Measurements from ENCODE around the gene GPC4. TPM values are rescaled to one million over a fixed set of nuclear protein-coding genes. Genes with fewer than 3 reads are reported as not detected.

The GPC4 gene
- total and polyA plus RNA-seq, 8 donors: 3.0 to 15.3 (median 8.3) TPM

DNA sequence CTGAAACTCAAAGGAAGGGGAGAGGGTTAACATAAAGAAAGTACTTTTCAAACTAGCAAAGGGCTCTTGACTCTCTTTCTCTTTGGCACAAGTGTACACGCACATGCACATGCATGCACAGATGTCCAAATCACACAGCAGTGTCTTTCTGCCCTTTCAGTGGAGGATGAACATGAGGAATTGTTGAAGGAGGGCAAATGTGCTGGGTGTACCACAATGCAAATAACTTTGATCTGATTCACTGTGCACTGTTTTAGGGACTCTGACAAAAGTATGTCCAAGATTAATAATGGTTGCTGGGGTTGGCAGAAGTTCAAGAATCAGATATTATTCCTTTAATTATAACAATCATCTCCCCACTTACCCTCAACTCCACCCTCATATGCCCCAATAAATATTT, 93.8 kb downstream of the GPC4 start:
- ATAC-seq (no peak), FAIRE-seq (no peak), DNase-seq (no peak)
- no peaks in the 10 kb centered on the region for H3K4me1 ChIP-seq
- no peaks in the 10 kb centered on the region for H3K36me3 ChIP-seq
- TF ChIP-seq, protein P1, sequence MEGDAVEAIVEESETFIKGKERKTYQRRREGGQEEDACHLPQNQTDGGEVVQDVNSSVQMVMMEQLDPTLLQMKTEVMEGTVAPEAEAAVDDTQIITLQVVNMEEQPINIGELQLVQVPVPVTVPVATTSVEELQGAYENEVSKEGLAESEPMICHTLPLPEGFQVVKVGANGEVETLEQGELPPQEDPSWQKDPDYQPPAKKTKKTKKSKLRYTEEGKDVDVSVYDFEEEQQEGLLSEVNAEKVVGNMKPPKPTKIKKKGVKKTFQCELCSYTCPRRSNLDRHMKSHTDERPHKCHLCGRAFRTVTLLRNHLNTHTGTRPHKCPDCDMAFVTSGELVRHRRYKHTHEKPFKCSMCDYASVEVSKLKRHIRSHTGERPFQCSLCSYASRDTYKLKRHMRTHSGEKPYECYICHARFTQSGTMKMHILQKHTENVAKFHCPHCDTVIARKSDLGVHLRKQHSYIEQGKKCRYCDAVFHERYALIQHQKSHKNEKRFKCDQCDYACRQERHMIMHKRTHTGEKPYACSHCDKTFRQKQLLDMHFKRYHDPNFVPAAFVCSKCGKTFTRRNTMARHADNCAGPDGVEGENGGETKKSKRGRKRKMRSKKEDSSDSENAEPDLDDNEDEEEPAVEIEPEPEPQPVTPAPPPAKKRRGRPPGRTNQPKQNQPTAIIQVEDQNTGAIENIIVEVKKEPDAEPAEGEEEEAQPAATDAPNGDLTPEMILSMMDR (IDR thresholded peaks at IDR 0.05): no peak
- H3K27ac ChIP-seq: no peak overlapping the region
- 74 to 86% methylated on average over 1 of the region's 1 CpG for WGBS, 2 donors
- no peak overlapping the region for H3K4me3 ChIP-seq
- intact Hi-C loops (cut with DNase I): no loop called here
- no peaks in the 10 kb centered on the region for H3K27me3 ChIP-seq
- H3K9me3 ChIP-seq: no peaks in the 10 kb centered on the region

DNA sequence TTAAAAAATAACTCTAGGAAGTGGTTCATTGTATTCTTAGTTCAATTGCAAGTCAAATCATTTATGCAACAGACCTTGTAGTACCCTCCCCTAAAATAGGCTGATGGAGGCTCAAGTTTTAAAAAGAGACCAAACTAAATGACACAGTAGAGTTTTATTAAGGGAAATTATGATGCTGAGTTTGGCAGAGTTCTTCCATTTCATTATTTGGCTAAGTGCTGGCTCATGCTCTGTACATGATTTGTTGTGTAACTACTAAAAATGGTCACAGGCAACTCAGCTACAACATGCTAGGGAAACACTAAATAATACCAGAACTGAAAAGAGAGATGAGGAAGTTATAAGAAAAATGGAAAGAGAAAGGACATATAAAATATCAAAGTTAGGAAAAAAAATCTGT, 101.0 kb downstream of the GPC4 start:
- peaks cover 0 to 3% (median 0%) of the 10 kb centered on the region in 4 donors for H3K27me3 ChIP-seq
- intact Hi-C loops (cut with DNase I): no loop called here
- no peak overlapping the region for H3K4me3 ChIP-seq
- no peaks in the 10 kb centered on the region for H3K4me1 ChIP-seq
- H3K27ac ChIP-seq: no peak overlapping the region
- DNase-seq (no peak), FAIRE-seq (peak; percentile 51), ATAC-seq (no peak)
- TF ChIP-seq, protein P1 (IDR thresholded peaks at IDR 0.05): no peak
- H3K36me3 ChIP-seq: no peaks in the 10 kb centered on the region
- H3K9me3 ChIP-seq: no peaks in the 10 kb centered on the region

DNA sequence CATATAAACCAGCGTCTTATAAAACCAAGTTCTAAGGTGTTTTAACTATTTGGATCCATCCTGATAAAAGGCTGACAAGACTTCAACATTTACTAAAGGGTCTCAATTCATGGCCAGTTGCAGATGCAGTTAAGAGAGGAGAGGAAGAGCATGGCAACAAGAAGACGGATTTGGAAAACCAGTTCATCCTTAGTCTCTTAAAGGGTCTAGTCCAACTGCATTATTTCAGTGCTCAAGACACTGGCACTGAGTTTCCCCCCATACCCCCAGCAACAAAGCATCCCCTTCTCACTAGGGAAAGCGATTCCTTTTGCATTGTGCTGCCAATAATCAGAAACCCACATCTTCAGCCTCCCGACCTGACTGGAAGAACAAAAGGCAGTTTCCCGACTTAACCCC, 106.8 kb downstream of the GPC4 start:
- Histone ChIP-seq H3K27ac (no peak overlapping the region), H3K27me3 (peaks cover 0 to 3% (median 0%) of the 10 kb centered on the region in 4 donors), H3K4me3 (no peak overlapping the region), H3K36me3 (no peaks in the 10 kb centered on the region), H3K4me1 (no peaks in the 10 kb centered on the region), H3K9me3 (no peaks in the 10 kb centered on the region)
- TF ChIP-seq, protein P1 (IDR thresholded peaks at IDR 0.05): no peak
- 65 to 91% methylated on average over 5 of the region's 5 CpGs for WGBS, 2 donors
- ATAC-seq (no peak), FAIRE-seq (no peak), DNase-seq (no peak)
- intact Hi-C loops (cut with DNase I): no loop called here

DNA sequence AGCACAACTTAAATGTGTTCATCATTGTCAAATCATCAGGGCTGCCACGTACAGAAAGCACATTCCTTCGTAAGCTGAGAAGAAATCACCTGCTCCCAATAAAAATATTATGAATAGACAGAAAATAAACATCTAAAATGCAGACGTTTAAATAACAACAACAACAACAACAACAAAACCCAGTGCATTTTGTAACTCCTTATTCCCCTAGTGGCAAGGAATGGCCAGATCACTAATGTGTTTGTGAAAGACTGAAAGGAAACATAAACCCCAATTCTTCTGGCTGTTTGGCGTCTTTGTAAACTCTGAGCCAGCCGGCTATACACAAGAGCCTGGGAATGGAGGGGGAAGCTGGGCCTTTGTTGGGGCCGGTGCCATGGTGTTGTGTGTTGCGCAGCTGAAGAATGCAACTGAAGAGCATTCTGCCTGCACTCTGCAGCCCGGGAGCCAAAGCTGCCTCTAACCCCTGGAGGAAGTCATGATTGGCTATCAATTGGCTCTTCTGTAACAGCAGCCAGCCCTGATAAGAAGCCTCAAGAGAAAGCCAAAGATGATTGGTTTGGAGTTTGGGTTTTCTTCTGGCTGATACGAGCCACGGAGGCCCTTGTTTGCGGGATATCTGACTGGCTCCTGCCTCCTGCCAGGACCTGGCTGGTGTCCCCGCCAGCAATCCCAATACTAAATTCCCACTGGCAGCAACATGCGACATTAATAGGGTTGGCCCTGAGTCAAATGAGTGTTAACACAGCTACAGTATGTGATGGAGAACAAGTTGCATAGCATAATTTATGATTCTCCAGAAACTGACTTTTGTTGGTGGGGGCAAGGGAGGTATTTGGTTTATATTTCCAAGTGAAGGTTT, 107.4 kb downstream of the GPC4 start:
- H3K27ac ChIP-seq: no peak overlapping the region
- H3K4me1 ChIP-seq: no peaks in the 10 kb centered on the region
- no peak overlapping the region for H3K4me3 ChIP-seq
- intact Hi-C loops (cut with DNase I): no loop called here
- TF ChIP-seq, protein P1 (IDR thresholded peaks at IDR 0.05): no peak
- H3K36me3 ChIP-seq: peaks cover 0 to 2% (median 0%) of the 10 kb centered on the region in 3 donors
- FAIRE-seq (no peak), DNase-seq (no peak), ATAC-seq (no peak)
- WGBS, 2 donors: 51 to 73% methylated on average over 13 of the region's 13 CpGs
- H3K27me3 ChIP-seq: peaks cover 0 to 3% (median 0%) of the 10 kb centered on the region in 4 donors
- no peaks in the 10 kb centered on the region for H3K9me3 ChIP-seq

DNA sequence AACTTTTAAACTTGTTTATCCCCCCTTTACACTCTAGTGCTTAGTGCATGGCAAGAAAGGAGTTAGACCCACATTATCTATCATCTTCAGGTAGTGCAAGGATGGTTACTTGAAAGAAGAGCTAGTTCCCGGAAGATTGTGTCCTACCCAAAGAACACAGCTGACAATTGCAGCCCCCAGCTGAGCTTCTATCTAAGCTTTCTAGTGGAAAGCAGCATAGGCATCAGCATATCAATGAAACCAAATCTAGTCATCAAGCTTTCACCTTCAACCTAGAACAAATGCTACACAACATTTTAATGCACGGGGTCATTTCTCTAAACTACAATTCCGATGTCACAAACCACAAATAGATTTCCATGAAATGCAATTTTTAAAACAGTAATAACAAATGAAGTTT, 108.2 kb downstream of the GPC4 start:
- Histone ChIP-seq H3K4me1 (no peaks in the 10 kb centered on the region), H3K36me3 (peaks cover 0 to 7% (median 0%) of the 10 kb centered on the region in 3 donors), H3K27ac (no peak overlapping the region), H3K27me3 (peaks cover 0 to 3% (median 0%) of the 10 kb centered on the region in 4 donors), H3K9me3 (no peaks in the 10 kb centered on the region), H3K4me3 (no peak overlapping the region)
- intact Hi-C loops (cut with DNase I): no loop called here
- TF ChIP-seq, protein P1 (IDR thresholded peaks at IDR 0.05): no peak
- ATAC-seq: no peak
- 62 to 84% methylated on average over 3 of the region's 3 CpGs for WGBS, 2 donors
- DNase-seq: no peak
- FAIRE-seq: no peak
